ENCODE measurements around the gene NRP2.

GRCh38 chr2:205709319-205709718 lies 27.0 kb downstream of the NRP2 start:
- TF ChIP-seq CTCF (conservative IDR thresholded peaks at IDR 0.05) (no peak), EZH2 (IDR thresholded peaks at IDR 0.05; ENCODE audit: low read depth) (no peak)

Data from PC-9 (cell line).